IMR-90 (cell line): ENCODE data around the gene NAV2. TPM values are rescaled to one million over a fixed set of nuclear protein-coding genes. Genes with fewer than 3 reads are reported as not detected.

ENCODE experiments used
- ATAC-seq: fragments of 200-7000 bp; cut with Tn5 transposase; 2 replicates; pipeline ENCODE4 v1.9.1; 2020; ENCODE audit warnings: low read depth, mild to moderate bottlenecking, moderate library complexity
- BruUV-seq: library from RNA; stranded (reverse); fragments of 400-500 nt; replicated peaks from 2 replicates; lab custom pipeline; 2021; lab: Mats Ljungman, UMichigan
- CTCF ChIA-PET: fragments of 300-600 bp; formaldehyde crosslinking; extraction: SDS; loops from one replicate; lab custom pipeline; 2021; ENCODE audit warnings: antibody characterized with exemption; lab: Yijun Ruan, JAX
- POLR2A ChIA-PET: fragments of 300-600 bp; sonication (Branson Sonifier 250); formaldehyde crosslinking; loops from one replicate; lab custom pipeline; 2022; ENCODE audit warnings: antibody characterized with exemption; ENCODE audit not compliant: unreplicated experiment; lab: Charles Lee
- DNase-seq: peaks from one replicate; pipeline ENCODE4 v3.0.0; 2013
- H2AFZ ChIP-seq: replicated peaks from 2 replicates; pipeline ENCODE3; 2013; ENCODE audit warnings: low read length, mild to moderate bottlenecking; ENCODE audit not compliant: poor library complexity
- H2AK5ac ChIP-seq: 2 replicates; pipeline ENCODE4 v1.6.1; 2013; ENCODE audit warnings: low read depth, low read length, inconsistent platforms
- H2AK9ac ChIP-seq: replicated peaks from 2 replicates; pipeline ENCODE3; 2013; ENCODE audit warnings: mild to moderate bottlenecking, low read depth, low read length, moderate library complexity; ENCODE audit not compliant: poor library complexity
- H2BK120ac ChIP-seq: 2 replicates; pipeline ENCODE4 v1.6.1; 2013; ENCODE audit warnings: low read depth, low read length, inconsistent platforms
- H2BK15ac ChIP-seq: 3 replicates; pipeline ENCODE4 v1.6.1; 2013; ENCODE audit warnings: low read depth, low read length, inconsistent platforms
- H2BK20ac ChIP-seq: 2 replicates; pipeline ENCODE4 v1.6.1; 2013; ENCODE audit warnings: low read depth, mild to moderate bottlenecking, inconsistent platforms, low read length, moderate library complexity
- H2BK5ac ChIP-seq: 2 replicates; pipeline ENCODE4 v1.6.1; 2013; ENCODE audit warnings: mild to moderate bottlenecking, low read depth, low read length, inconsistent platforms; ENCODE audit not compliant: poor library complexity, severe bottlenecking
- H3K14ac ChIP-seq: replicated peaks from 2 replicates; pipeline ENCODE4 v1.6.1; 2013; ENCODE audit warnings: low read depth, low read length, inconsistent platforms
- H3K18ac ChIP-seq: 2 replicates; pipeline ENCODE4 v1.6.1; 2013; ENCODE audit warnings: low read depth, low read length, control low read depth
- H3K23ac ChIP-seq: 2 replicates; pipeline ENCODE4 v1.6.1; 2013; ENCODE audit warnings: low read depth, low read length, inconsistent platforms
- H3K27ac ChIP-seq: 2 replicates; pipeline ENCODE4 v1.5.1; 2013; ENCODE audit warnings: mild to moderate bottlenecking, control low read depth, low read length; ENCODE audit not compliant: insufficient read depth
- H3K27me3 ChIP-seq: 2 replicates; pipeline ENCODE4 v1.6.1; 2013; ENCODE audit warnings: low read length; ENCODE audit not compliant: control insufficient read depth, insufficient read depth
- H3K36me3 ChIP-seq: 2 replicates; pipeline ENCODE4 v1.6.1; 2013; ENCODE audit warnings: low read length, mixed read lengths; ENCODE audit not compliant: control insufficient read depth, insufficient read depth
- H3K4ac ChIP-seq: 2 replicates; pipeline ENCODE4 v1.6.1; 2013; ENCODE audit warnings: low read depth, low read length, inconsistent platforms
- H3K4me1 ChIP-seq: 2 replicates; pipeline ENCODE4 v1.6.1; 2013; ENCODE audit warnings: low read length, mixed read lengths; ENCODE audit not compliant: control insufficient read depth, insufficient read depth
- H3K4me2 ChIP-seq: 2 replicates; pipeline ENCODE4 v1.6.1; 2013; ENCODE audit warnings: low read depth, mild to moderate bottlenecking, control low read depth, low read length, moderate library complexity
- H3K4me3 ChIP-seq: 2 replicates; pipeline ENCODE4 v1.5.1; 2013; ENCODE audit warnings: low read depth, mild to moderate bottlenecking, control low read depth, low read length, moderate library complexity; ENCODE audit not compliant: insufficient read depth
- H3K56ac ChIP-seq: 2 replicates; pipeline ENCODE4 v1.6.1; 2013; ENCODE audit warnings: low read length, inconsistent platforms; ENCODE audit not compliant: insufficient read depth; ENCODE audit errors: extremely low read depth
- H3K79me1 ChIP-seq, 2 experiments: 2 replicates each; pipeline ENCODE4 v1.6.1; 2013; ENCODE audit warnings: low read length in 2 of 2, inconsistent platforms in 1 of 2, low read depth in 1 of 2
- H3K9ac ChIP-seq: 2 replicates; pipeline ENCODE4 v1.6.1; 2013; ENCODE audit warnings: low read depth, low read length, control low read depth
- H3K9me1 ChIP-seq: 2 replicates; pipeline ENCODE4 v1.6.1; 2013; ENCODE audit warnings: low read length, inconsistent platforms; ENCODE audit not compliant: insufficient read depth
- H3K9me3 ChIP-seq: 2 replicates; pipeline ENCODE4 v1.6.1; 2013; ENCODE audit warnings: low read length; ENCODE audit not compliant: control insufficient read depth, insufficient read depth
- H4K20me1 ChIP-seq: 2 replicates; pipeline ENCODE4 v1.6.1; 2013; ENCODE audit warnings: low read length, inconsistent platforms; ENCODE audit not compliant: insufficient read depth
- H4K5ac ChIP-seq: 2 replicates; pipeline ENCODE4 v1.6.1; 2013; ENCODE audit warnings: mild to moderate bottlenecking, low read depth, low read length, control low read depth
- H4K8ac ChIP-seq, 2 experiments: 2 replicates each; pipeline ENCODE4 v1.6.1; 2013; ENCODE audit warnings: low read depth in 2 of 2, low read length in 2 of 2, control low read depth in 1 of 2, inconsistent platforms in 1 of 2
- H4K91ac ChIP-seq: 2 replicates; pipeline ENCODE4 v1.6.1; 2013; ENCODE audit warnings: low read depth, low read length, inconsistent platforms; ENCODE audit not compliant: insufficient read depth
- BHLHE40 ChIP-seq: fragments of 150-350 bp; IDR thresholded peaks from 2 replicates; pipeline ENCODE4 v1.6.1; 2016; ENCODE audit warnings: mild to moderate bottlenecking, low read depth, low read length
- RAD21 ChIP-seq: IDR thresholded peaks from 2 replicates; pipeline ENCODE4 v1.6.1; 2012; ENCODE audit warnings: low read length, improper control_type of control experiment
- WGBS, 2 experiments: methylation state at CpG; one replicate each; pipeline versions ENCODE4 v1.1.5 to v1.1.7; 2013; ENCODE audit warnings: missing lambda C conversion rate in 2 of 2; ENCODE audit not compliant: insufficient read length in 1 of 2; ENCODE audit errors: extremely low coverage in 2 of 2; 5-methylcytosine and 5-hydroxymethylcytosine counted together
- dilution Hi-C: fragments of 300-500 bp; cut with HindIII; formaldehyde crosslinking; loops from one replicate; pipeline ENCODE4 v1.14.3; 2018; ENCODE audit warnings: low sequenced_read_pairs; ENCODE audit not compliant: unreplicated experiment
- in situ Hi-C: fragments of 300-500 bp; cut with MboI; formaldehyde crosslinking; loops from 3 replicates; pipeline ENCODE4 v1.14.3; 2019; ENCODE audit warnings: low sequenced_read_pairs, inconsistent platforms, mixed read lengths
- intact Hi-C: fragments of 100-400 bp; cut with micrococcal nuclease; formaldehyde crosslinking; loops from 2 replicates; pipeline ENCODE4 v1.10.0; 2022
- polyA plus RNA-seq, 3 experiments: library from polyadenylated mRNA; depleted of rRNA; stranded (reverse); fragments of >200 nt; gene quantifications; 2 replicates each; pipeline ENCODE4 v1.2.3, GENCODE V29; 2012; ENCODE audit warnings: low replicate concordance in 1 of 3
- total RNA-seq: library from RNA; depleted of rRNA; stranded (reverse); fragments of >200 nt; gene quantifications from 2 replicates; pipeline ENCODE4 v1.2.3, GENCODE V29; 2012

NAV2 gene
- total and polyA plus RNA-seq, 2 of the 4 experiments (the other 2 are of a cell fraction) = 4.5 to 12.6 TPM

- no peak overlapping the region for H2BK15ac ChIP-seq
- in situ Hi-C loops = no loop called here
- H3K56ac ChIP-seq = no peak overlapping the region
- no peaks in the 10 kb centered on the region for H4K20me1 ChIP-seq
- H3K27me3 ChIP-seq = no peaks in the 10 kb centered on the region
- intact Hi-C loops = no loop called here
- H3K9ac ChIP-seq = no peak overlapping the region
- no peak overlapping the region for H3K4me2 ChIP-seq
- H2AFZ ChIP-seq = no peak overlapping the region
- no TSS peak for BruUV-seq
- TF ChIP-seq RAD21 (no peak), BHLHE40 (peak; percentile 52; the same call in 1 of the 2 replicates)
- no peak overlapping the region for H3K14ac ChIP-seq
- DNase-seq (peak; percentile 76), ATAC-seq (peak; percentile 58)
- H2BK120ac ChIP-seq = no peak overlapping the region
- no peak overlapping the region for H4K8ac ChIP-seq
- no peak overlapping the region for H2AK9ac ChIP-seq
- ChIA-PET POLR2A (no interaction called here), CTCF (interaction anchor here (1.0 kb wide), 1 partner anchor 133 kb away, joined by 3 read pairs; no protein-coding TSS in a partner anchor)
- no peak overlapping the region for H2AK5ac ChIP-seq
- no peak overlapping the region for H2BK5ac ChIP-seq
- no peak overlapping the region for H3K27ac ChIP-seq
- no peak overlapping the region for H3K18ac ChIP-seq
- H3K4ac ChIP-seq = no peak overlapping the region
- H4K5ac ChIP-seq = no peak overlapping the region
- dilution Hi-C loops = no loop called here
- no peaks in the 10 kb centered on the region for H3K9me3 ChIP-seq
- 86% methylated on average over 1 of the region's 7 CpGs; no CpG with 5 or more reads in 1 of the 2 experiments for WGBS, 2 experiments
- no peaks in the 10 kb centered on the region for H3K79me1 ChIP-seq
- no peak overlapping the region for H2BK20ac ChIP-seq
- H3K4me1 ChIP-seq = peaks cover 7% of the 10 kb centered on the region
- H3K36me3 ChIP-seq = peaks cover 46% of the 10 kb centered on the region
- no peak overlapping the region for H3K4me3 ChIP-seq
- no peak overlapping the region for H3K23ac ChIP-seq
- H4K91ac ChIP-seq = no peak overlapping the region
- H3K9me1 ChIP-seq = peaks cover 3% of the 10 kb centered on the region; the same call in 1 of the 2 replicates
Observed at GRCh38 chr11:20087118-20087521, 374.5 kb downstream of the NAV2 start.
